ENCODE data around the gene DDX39B. TPM values are rescaled to one million over a fixed set of nuclear protein-coding genes. Genes with fewer than 3 reads are reported as not detected.

The DDX39B gene
- total and polyA plus RNA-seq, 2 of the 8 experiments (the other 6 are each of a cell fraction or from before 2014, with no cell fraction given) = 780 to 1,164 TPM

DNA sequence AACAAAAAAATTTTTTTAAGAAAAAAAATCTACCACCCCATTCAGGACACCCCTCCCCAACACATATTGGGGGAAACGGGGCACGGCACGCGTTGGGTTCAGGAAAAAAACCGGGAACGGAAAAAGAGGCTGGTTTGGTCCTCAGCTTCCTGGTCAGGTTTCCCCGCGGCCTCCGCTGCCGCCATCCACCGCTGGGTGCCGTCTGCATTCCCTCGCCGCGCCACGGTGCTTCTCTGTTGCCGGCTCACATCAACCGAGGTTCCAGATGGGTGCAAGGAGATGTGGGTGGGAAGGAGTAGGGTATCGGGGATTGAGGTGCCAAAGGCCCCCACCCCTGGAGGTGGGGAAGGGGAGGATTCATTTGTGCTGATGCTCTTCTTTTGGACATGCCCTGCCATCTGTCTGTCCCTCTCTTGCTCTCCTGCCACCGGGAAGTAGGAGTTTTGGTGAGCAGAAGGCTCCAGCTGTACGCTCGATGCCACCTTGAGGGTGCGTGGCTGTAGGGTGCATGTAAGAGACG, 7.2 kb downstream of the DDX39B start:
- no peak overlapping the region for H3K18ac ChIP-seq (ENCODE audit: extremely low read depth, low read length)
- FAIRE-seq = no peak
- peaks cover 10% of the 10 kb centered on the region; the same call in 1 of the 2 replicates for H3K79me1 ChIP-seq (ENCODE audit: low read depth, low read length)
- no peaks in the 10 kb centered on the region for H3K23me2 ChIP-seq (ENCODE audit: low read depth, low read length)
- no peak overlapping the region for H3K56ac ChIP-seq (replicated peaks; ENCODE audit: insufficient read length, low read depth, low read length)
- no peak overlapping the region for H3K9ac ChIP-seq (replicated peaks in 1 of 4; ENCODE audit: extremely low read depth in 1 of 4, low read depth in 3 of 4, low read length in 3 of 4)
- H4K20me1 ChIP-seq (replicated peaks in 1 of 2; ENCODE audit: control insufficient read depth in 1 of 2, insufficient read depth in 2 of 2, low read length in 2 of 2) = peaks cover 48% of the 10 kb centered on the region in 2 experiments
- no peak overlapping the region for H2BK12ac ChIP-seq (ENCODE audit: low read depth, low read length)
- peak overlapping the region; percentile 1; the same call in 1 of the 2 replicates for H4K8ac ChIP-seq (ENCODE audit: extremely low read depth, insufficient read depth, low read length)
- ChIA-PET POLR2A (ENCODE audit: partially characterized antibody) (interaction anchor here (0.8 to 18.4 kb wide), 12 partner anchors 4 to 117 kb away, joined by 3 to 428 read pairs (median 5); partner anchors contain the start of genes ATP6V1G2, DDX39B, MCCD1 and NCR3), CTCF (ENCODE audit: partially characterized antibody) (interaction anchor here (0.7 kb wide), 1 partner anchor 64 kb away, joined by 3 read pairs; no protein-coding TSS in a partner anchor)
- H3K14ac ChIP-seq (ENCODE audit: insufficient read length) = no peak overlapping the region
- 93% methylated on average over 18 of the region's 24 CpGs; no CpG with 5 or more reads in 1 of the 2 experiments for WGBS, 2 experiments (ENCODE audit: extremely low coverage in 1 of 2, insufficient coverage in 1 of 2, insufficient read length in 1 of 2, insufficient replicate concordance in 2 of 2, low coverage in 1 of 2, low lambda C conversion rate in 2 of 2, missing lambda C conversion rate in 1 of 2)
- TF ChIP-seq TBP (IDR thresholded peaks at IDR 0.05; ENCODE audit: low read depth, low read length) (no peak), TEAD4 (IDR thresholded peaks at IDR 0.05; ENCODE audit: low read depth, low read length) (no peak), PHF8 (conservative IDR thresholded peaks at IDR 0.05; ENCODE audit: low read depth, low read length) (no peak), KDM1A (IDR thresholded peaks at IDR 0.05; ENCODE audit: borderline replicate concordance, low read length) (no peak), CHD1 (IDR thresholded peaks at IDR 0.05; ENCODE audit: low read depth, low read length) (no peak)
- no peak for DNase-seq (ENCODE audit: low read depth in 1 of 2, low spot score in 2 of 2)
- no peak overlapping the region for H3K4ac ChIP-seq (replicated peaks; ENCODE audit: insufficient read length, low read depth, low read length)
- H2BK120ac ChIP-seq (replicated peaks; ENCODE audit: low read depth, low read length) = no peak overlapping the region
- no peak overlapping the region for H3K4me2 ChIP-seq (ENCODE audit: insufficient read depth in 1 of 2, low read depth in 2 of 2, low read length in 2 of 2)
- no peak overlapping the region for H3K27ac ChIP-seq (ENCODE audit: low read depth, low read length)
- no peak overlapping the region for H2BK15ac ChIP-seq (ENCODE audit: low read length)
- no peak overlapping the region for H4K91ac ChIP-seq (replicated peaks; ENCODE audit: insufficient read length, low read length)
- H2AFZ ChIP-seq (ENCODE audit: low read length) = no peak overlapping the region
- H3K27me3 ChIP-seq (replicated peaks in 1 of 4; ENCODE audit: control insufficient read depth in 3 of 4, extremely low read depth in 1 of 4, insufficient read depth in 3 of 4, low read length in 3 of 4) = no peaks in the 10 kb centered on the region
- peaks cover 15 to 51% of the 10 kb centered on the region in 2 experiments for H3K79me2 ChIP-seq (ENCODE audit: control insufficient read depth in 1 of 2, insufficient read depth in 2 of 2, low read length in 2 of 2)
- H3K4me3 ChIP-seq (ENCODE audit: extremely low read depth in 1 of 4, insufficient read depth in 2 of 4, low read depth in 3 of 4, low read length in 4 of 4) = no peak overlapping the region
- no peaks in the 10 kb centered on the region for H3K9me3 ChIP-seq (ENCODE audit: insufficient read depth in 2 of 2, low read depth in 1 of 2, low read length in 1 of 2)
- H3K4me1 ChIP-seq (replicated peaks in 1 of 4; ENCODE audit: control insufficient read depth in 3 of 4, insufficient read depth in 4 of 4, low read length in 3 of 4) = peaks cover 2 to 8% (median 5%) of the 10 kb centered on the region in 4 experiments; a peak in 5 of 7 replicates
- peaks cover 78 to 100% (median 92%) of the 10 kb centered on the region in 4 experiments for H3K36me3 ChIP-seq (ENCODE audit: control insufficient read depth in 2 of 4, insufficient read depth in 4 of 4, low read length in 3 of 4)
- H2BK5ac ChIP-seq (ENCODE audit: low read depth, low read length) = no peak overlapping the region
- no peak overlapping the region for H4K5ac ChIP-seq (ENCODE audit: insufficient read length, low read depth, low read length)
- no peak overlapping the region for H2AK5ac ChIP-seq (ENCODE audit: low read depth, low read length)
- H3K23ac ChIP-seq (ENCODE audit: insufficient read length) = no peak overlapping the region
- H2BK20ac ChIP-seq (ENCODE audit: low read length) = no peak overlapping the region

Data from H1 (cell line).